Measurements from ENCODE around the gene TACC2.

TACC2 gene

GRCh38 chr10:122295451-122295809 is 306.5 kb downstream of the TACC2 start:
- DNase-seq (ENCODE audit: low read depth), result no peak

GRCh38 chr10:122296363-122297120 is 307.6 kb downstream of the TACC2 start:
- DNase-seq (ENCODE audit: low read depth), result no peak

- DNase-seq (ENCODE audit: low read depth), result no peak
Observed at GRCh38 chr10:122297583-122297982, 308.6 kb downstream of the TACC2 start.

GRCh38 chr10:122298206-122298597 is 309.2 kb downstream of the TACC2 start:
- DNase-seq (ENCODE audit: low read depth), result no peak

GRCh38 chr10:122298598-122299301 is 309.8 kb downstream of the TACC2 start:
- peak; percentile 30 for DNase-seq (ENCODE audit: low read depth)

GRCh38 chr10:122299423-122300075 is 310.6 kb downstream of the TACC2 start:
- no peak for DNase-seq (ENCODE audit: low read depth)

GRCh38 chr10:122301055-122301810 is 312.3 kb downstream of the TACC2 start:
- no peak for DNase-seq (ENCODE audit: low read depth)

- DNase-seq (ENCODE audit: low read depth), result no peak
Observed at GRCh38 chr10:122301811-122302115, 312.8 kb downstream of the TACC2 start.

GRCh38 chr10:122302315-122302714 is 313.4 kb downstream of the TACC2 start:
- DNase-seq (ENCODE audit: low read depth), result no peak

- DNase-seq (ENCODE audit: low read depth), result no peak
Observed at GRCh38 chr10:122303271-122304053, 314.5 kb downstream of the TACC2 start.

Data from stimulated activated CD4-positive, alpha-beta T cell treated with anti-CD3 and anti-CD28 coated beads, Interleukin-2, amount 100 ng/mL, for 4 hours (primary cell).